ENCODE measurements around the gene SEZ6L.
A peak's percentile ranks its signal among the peaks of the same experiment; 100 is the strongest.

Gene SEZ6L

DNA sequence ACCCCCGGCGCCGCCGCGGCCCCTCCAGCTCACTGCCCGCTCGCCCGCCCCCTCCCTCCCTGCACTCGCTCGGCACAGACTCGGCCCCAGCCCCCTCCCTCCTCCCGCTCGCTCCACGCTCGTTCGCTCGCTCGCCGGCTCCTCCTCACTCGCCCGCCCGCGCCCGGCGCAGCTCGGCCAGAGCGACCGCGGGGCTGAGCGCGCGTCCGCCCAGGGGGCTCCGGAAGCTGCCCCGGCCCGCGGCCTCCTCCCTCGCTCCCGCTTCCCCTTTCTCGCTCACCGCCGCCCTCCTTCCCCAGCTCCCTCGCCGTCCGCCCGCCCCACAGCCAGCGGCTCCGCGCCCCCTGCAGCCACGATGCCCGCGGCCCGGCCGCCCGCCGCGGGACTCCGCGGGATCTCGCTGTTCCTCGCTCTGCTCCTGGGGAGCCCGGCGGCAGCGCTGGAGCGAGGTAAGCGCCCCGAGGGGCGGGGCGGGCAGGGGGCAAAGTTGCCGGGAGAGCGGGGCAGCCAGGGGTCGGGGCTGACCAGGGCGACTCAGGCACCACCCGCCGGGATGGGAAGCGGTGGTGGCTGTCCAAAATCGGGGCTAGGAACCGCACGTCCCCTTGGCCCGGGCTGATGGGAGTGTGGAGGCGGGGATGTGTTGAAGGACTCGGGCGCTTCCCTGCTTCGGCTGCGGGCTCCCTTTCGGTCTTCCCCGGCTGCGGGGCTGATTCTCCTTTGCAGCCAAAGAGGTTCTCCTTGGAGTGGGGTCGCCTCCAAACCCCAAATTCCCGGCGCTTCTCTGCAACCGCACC, at the start of gene SEZ6L:
Gene SEZ6L (plus strand): TSS at position 148 of the 797 bp plus-strand sequence. CDS start 208 bp downstream, at position 356.
- no peak for DNase-seq (ENCODE audit: low read depth)

DNA sequence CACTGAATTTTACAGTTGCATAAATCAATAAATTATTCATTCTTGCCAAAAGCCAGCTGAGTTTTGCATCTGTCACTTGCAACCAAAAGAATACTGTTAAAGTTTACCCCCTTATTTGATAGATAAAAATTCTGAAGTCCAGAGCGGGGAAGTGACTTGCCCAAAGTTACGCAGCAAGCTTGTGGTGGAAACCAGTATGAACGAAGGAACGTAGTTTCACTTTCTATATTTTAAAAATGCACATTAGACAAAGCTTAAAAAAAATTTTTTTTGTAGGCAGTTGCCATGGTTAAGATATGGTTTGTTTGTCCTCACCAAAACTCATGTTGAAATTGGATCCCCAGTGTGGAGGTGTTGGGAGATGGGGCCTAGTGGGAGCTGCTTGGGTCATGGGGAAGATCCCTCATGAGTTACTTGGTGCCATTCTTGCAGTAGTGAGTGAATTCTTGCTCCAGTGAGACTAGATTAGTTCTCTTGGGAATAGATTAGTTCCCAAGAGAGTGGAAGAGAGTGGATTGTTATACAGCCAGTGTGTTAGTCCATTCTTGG, 46.3 kb upstream of the SEZ6L start:
- DNase-seq (ENCODE audit: low read depth): no peak

- no peak for DNase-seq (ENCODE audit: low read depth)
Observed at GRCh38 chr22:26124991-26125725, 44.1 kb upstream of the SEZ6L start.

- DNase-seq (ENCODE audit: low read depth): no peak
Observed at GRCh38 chr22:26127126-26127525, 42.1 kb upstream of the SEZ6L start.

- no peak for DNase-seq (ENCODE audit: low read depth)
Observed at GRCh38 chr22:26127556-26127955, 41.7 kb upstream of the SEZ6L start.

DNA sequence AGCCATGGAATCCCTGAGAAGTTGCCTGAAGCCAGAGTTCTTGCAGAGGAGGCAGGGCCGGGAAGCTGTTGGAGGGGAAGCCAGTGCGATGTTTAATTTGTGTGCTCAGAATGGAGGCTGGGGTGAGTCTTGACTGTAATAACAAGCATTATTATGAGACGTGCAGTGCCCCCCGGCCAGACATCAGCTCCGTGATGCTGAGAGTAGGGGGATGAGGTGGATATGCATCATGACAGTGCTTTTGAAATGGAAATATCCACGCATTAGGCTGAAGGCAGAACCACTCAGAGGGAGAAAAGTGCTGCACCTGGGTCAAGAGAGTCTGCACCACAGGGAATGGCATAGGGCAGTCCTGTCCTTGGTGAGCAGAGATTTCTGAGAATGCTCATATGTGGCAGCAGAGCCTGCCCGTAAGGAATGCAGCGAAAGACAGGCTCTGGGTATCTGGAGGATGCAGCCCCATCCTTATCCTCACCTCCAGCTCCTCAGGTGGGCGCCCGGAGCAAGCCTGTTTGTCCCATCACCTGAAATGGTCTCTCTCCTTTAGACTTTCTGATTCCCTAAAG, 37.6 kb upstream of the SEZ6L start:
- DNase-seq (ENCODE audit: low read depth): no peak

DNA sequence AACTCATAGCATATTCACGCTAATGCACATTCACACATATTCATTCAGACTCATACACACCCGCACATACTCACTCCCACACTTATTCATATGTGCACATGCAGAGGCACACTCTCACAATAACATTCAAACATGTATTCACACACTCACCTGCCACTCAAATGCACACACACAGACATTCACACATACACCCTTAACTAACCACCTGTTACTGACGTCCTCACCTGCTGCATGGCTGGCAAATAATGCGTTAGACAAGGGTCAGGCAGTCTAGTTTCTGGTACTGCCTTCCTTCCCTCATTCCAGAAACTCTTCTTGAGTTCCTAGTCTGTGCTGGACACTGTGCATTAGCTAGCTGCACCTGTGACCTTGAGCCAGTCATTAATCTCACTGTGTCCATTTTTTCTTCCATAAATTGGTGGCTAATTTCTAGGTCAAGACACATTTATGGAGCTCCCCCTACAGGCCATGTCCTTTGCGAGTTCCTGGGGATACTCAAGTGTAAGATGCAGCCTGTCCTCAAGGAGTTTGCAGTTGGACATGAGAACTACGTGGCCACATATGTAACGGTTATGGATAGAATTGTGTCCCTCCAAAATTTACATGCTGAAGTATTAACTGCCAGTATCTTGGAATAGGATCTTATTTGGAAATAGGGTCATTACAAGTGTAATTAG, 34.5 kb upstream of the SEZ6L start:
- DNase-seq (ENCODE audit: low read depth): no peak

DNA sequence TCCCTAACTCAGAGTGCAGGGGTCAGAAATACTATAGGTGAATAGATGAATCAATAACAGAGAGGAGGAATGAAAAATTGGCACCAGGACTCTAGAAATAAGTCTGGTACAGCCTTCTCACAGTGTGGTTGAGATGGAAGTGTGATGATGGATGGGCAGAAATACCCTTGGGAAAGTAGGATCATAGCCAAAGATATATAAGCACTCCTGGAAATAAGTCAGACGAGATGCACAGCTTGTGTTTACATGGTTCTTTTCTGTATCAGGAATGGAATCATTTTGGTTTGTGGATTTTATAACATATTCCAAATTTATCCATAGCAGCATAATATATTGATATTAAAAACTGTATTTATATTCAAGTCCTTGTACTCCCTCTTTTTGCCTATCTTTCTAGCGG, 33.5 kb upstream of the SEZ6L start:
- DNase-seq (ENCODE audit: low read depth): no peak

DNA sequence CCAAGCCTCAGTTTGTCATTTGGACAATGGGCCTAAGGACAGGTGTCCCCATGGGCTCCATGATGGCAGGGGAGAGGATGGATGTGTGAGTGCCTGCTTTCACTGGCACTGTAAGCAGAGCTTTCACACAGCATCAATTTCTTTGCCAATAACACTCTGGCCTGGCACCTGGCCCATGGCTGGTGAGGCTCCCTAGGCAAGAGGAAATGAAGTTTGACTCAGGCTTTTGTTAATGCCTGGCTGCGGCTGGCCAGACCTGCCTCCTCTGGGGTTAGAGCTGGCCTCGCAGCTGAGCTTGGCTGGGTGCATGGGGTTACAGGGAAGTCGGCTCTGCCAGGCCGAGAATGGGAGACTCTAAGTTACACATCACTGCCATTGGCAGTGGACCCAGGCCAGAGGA, 30.0 kb upstream of the SEZ6L start:
- no peak for DNase-seq (ENCODE audit: low read depth)

GRCh38 chr22:26141831-26142230, 27.4 kb upstream of the SEZ6L start:
- no peak for DNase-seq (ENCODE audit: low read depth)

- no peak for DNase-seq (ENCODE audit: low read depth)
Observed at GRCh38 chr22:26143806-26144325, 25.4 kb upstream of the SEZ6L start.

DNA sequence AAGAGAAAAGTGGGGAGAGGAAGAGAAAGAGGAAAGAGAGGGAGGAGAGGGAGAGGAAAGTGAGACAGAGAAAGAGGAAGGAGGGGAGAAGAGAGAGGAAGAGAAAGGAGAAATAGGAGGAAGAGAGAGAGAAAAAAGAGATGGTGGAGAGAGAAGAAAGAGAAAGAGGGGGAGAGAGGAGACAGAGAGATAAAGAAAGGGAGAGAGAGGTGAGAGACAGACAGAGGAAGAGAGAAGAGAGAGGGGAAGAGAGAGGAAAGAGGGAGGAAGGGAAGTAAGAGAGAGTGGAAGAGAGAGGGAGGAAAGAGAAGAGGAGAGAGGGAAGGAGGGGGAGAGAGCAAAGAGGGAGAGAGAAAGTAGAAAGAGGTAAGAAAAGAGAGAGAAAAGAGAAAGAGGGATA, 9.4 kb upstream of the SEZ6L start:
- no peak for DNase-seq (ENCODE audit: low read depth)

DNA sequence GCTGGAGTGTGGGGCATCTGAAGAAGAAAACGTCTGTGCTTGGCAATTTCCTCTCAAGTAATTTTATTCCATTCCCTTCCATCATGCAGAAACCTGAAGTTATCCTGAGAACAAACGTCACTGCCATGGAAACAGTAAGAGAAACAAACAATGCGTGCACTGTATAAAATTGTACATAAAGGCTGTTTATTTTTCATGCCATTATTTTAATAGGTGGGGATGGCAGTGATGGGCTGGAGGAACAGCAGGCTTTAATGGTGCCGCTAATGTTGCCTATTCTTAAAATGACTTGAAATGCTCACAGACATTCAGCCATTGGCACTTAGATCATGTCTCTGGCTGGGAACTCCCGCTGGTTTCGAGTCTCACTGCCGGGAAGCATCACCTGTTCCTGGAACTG, 7.5 kb upstream of the SEZ6L start:
- no peak for DNase-seq (ENCODE audit: low read depth)

DNA sequence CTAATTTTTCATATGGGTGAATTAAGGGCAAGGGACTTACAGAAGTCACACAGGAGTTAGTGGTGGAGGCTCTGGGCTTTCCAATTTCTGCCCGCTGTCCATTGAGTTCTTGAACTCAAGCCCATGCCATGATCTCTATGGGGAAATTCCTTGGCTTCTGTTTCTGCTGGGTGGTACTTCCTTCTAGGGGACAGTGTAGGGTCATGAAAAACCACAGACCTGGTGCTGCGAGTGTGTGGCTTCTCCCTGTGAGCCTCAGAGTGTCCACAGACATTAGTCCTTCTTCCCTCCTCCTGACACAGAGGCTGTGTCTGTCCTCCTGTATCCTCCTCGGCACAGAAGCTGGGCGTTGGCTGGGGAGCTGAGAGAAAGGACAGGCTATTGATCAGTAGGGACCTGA, 6.3 kb upstream of the SEZ6L start:
- no peak for DNase-seq (ENCODE audit: low read depth)

GRCh38 chr22:26164174-26164573, 5.1 kb upstream of the SEZ6L start:
- DNase-seq (ENCODE audit: low read depth): no peak

DNA sequence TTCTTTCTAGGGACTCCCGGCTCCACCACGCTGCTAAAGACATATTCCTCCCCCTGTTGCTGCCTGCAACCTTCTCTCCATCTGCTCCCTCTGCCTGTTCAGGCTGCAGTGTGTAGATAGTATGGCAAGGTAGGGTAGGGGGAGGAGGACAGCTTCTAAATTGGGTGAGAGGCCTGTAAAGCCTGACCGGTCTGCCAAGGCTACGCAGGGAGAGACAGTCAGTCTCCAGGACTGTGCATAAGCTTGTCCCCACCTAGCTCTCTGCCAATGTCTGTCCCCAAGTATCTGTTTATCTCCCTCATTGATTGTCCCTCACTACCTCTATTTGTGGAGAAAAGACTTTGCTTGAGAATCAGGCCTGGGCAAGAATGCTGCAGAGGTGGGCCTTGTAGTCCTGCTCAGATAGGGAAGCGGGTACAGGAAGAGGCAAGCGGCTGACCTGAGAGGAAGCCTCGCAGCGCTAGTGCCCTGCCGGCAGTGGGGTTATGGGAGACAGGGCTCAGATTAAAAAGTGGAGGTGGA, 871 bp upstream of the SEZ6L start:
- no peak for DNase-seq (ENCODE audit: low read depth)

GRCh38 chr22:26168939-26169314, 335 bp upstream of the SEZ6L start:
- peak; percentile 5 for DNase-seq (ENCODE audit: low read depth)

- no peak for DNase-seq (ENCODE audit: low read depth)
Observed at GRCh38 chr22:26170112-26170492, 840 bp downstream of the SEZ6L start.

- no peak for DNase-seq (ENCODE audit: low read depth)
Observed at GRCh38 chr22:26170795-26171580, 1.7 kb downstream of the SEZ6L start.

- peak; percentile 27 for DNase-seq (ENCODE audit: low read depth)
Observed at GRCh38 chr22:26172389-26172990, 3.2 kb downstream of the SEZ6L start.

DNA sequence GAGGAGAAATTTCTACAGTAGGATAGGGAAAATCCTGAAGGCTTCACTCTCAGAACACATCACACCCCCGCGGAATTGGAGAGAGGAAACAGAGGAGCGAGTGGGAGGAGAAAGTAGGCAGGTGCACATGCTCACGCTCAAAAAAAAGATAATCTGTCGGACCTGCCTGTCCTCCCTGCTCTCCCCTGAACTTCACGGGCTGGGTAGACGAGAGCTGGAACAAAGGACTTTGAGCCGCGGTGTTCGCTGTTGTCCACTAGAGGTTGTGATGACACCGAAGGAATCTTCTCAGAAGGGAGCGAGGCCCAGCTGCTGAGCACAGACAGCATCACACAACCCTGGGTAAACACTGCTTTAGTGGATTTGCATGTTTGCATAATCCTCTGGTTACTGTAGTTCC, 5.0 kb downstream of the SEZ6L start:
- no peak for DNase-seq (ENCODE audit: low read depth)
